Mesenteric fat pad (tissue), 1 donor: Measurements from ENCODE around the gene COLEC11. TPM values are rescaled to one million over a fixed set of nuclear protein-coding genes. Genes with fewer than 3 reads are reported as not detected.
"Not testable (repeated sequence)": the region's sequence is repeated elsewhere in the genome, so short reads cannot be mapped to it uniquely, and the experiment has no call there.

Experiments
- DNase-seq: peaks from one replicate; pipeline ENCODE4 v3.0.0-alpha.2; 2020; ENCODE audit warnings: low spot score
- total RNA-seq: library from RNA; stranded (reverse); fragmentation: NEBNext Ultra II Directional; extraction: Animal tissue kit (Norgen Biotek cat#: 25700); gene quantifications from one replicate; pipeline ENCODE4 v1.2.1, GENCODE V29; 2021
- donor health status: DM: yes; HTN: yes; CAD: no.

COLEC11 gene
- total RNA-seq, 1 donor from 2014 or later, result 5.5 TPM

GRCh38 chr2:3604991-3605961 lies 10.4 kb downstream of the COLEC11 start:
- DNase-seq, result peak; percentile 79

- peak; percentile 85 for DNase-seq
Measured at GRCh38 chr2:3606028-3606369, 11.1 kb downstream of the COLEC11 start.

- peak; percentile 87 for DNase-seq
Measured at GRCh38 chr2:3606370-3607201, 11.7 kb downstream of the COLEC11 start.

DNA sequence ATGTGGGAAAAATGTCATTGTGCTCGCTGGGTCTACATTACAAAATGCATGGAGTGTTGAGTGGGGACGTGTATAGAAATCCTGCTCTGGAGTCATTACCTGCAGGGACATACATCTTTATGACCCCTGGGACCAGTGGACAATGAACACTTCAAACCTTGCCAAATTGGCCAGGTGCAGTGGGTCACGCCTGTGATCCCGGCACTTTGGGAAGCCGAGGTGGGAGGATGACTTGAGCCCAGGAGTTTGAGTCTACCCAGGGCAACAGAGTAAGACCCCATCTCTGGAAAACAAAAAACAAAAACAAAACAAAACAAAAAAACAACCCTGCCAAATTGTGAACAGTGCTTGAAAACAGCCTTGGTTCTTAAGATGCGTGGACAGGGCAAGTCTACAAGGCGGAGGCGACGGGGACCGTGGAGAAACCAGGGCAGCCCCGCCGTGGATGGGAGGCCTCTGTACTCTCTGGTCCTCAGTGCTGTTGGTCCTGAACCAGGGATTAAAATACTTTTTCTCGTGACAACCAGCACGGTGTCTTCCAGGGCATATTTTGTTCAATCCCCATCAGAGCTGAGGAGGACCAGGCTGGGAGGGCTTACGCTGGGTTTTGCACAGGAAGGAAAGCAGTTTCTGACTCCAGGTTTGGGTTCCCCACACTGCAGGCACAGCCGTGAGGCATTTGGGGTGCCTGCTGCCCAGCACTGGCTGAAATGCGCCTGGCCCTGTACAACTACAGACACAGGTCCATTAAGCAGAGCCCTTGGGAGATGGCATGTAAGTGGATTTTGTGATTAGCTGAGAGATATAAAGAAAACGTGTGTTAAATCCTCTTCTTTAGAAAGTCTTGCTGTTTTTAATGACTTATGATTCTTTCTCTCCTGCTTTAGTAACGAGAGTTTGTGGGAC lies 13.7 kb downstream of the COLEC11 start:
- DNase-seq, result peak; percentile 74

GRCh38 chr2:3609279-3609673 lies 14.4 kb downstream of the COLEC11 start:
- DNase-seq, result not testable (repeated sequence)

DNA sequence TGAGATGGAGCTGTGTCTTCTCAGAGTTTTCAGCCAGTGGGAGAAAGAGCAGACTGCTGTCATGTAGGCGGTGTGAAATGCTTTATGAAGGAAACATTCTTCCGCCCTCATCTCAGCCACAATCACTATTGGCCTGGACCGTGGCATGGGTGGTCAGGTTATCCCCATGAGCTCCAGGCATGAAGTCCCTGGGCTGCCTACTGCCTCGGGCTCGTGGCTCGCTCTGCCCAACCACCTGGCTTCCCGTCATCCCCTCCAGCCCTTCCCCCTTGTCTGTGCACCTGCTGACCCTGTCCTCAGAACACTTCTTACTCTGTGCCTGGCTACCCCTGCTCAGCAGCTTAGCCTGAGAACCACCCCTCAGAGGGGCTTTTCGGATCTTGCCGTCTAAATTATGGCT lies 15.5 kb downstream of the COLEC11 start:
- peak; percentile 45 for DNase-seq

DNA sequence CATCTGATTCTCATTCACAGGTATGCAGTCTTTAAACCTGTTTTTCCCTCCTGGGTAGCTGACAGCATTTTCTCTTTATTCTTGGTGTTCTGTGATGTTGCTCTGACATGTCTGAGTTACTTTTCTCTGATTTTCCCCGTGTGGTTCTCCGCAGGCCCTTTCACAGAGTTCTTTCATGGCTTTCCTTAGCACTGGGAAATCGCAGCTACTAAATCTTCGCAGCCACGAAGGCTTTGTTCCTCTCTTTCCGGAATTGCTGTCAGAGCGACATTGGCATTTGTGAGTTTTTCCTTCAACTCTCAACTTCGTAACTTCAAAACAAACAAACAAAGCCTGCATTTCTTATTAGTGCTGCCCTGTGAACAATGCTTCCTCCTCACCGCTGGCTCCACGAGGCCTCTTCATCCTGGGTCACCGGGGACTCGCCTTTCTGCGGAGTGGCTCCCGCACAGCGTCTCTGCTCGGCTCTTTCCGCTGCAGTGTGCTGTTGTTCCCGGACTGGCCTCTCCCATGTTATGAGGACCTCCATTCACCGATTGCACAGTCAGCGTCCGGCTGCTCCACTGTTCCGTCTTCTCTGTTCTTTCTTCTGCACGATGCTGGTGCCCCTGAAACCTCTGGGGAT lies 16.1 kb downstream of the COLEC11 start:
- peak; percentile 41 for DNase-seq

DNA sequence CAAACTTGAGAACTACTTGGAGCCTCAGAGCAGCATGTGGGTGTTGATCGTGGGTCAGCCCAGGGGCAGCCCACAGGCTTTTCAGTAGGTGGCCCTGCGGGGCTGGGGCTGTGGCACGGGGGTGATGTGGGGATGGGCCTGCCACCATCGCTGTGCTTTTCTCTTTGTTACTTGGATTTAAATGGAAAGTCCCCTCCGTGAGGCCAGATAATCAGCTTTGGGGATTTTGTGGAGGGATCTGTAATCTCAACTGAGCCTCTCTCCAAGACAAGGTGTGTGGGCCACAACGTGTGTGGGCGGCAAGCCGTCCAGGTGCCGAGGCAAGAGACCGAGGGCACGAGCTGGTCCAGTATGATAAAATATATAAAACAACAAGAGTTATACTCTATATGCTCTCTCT lies 16.7 kb downstream of the COLEC11 start:
- DNase-seq, result peak; percentile 73

DNA sequence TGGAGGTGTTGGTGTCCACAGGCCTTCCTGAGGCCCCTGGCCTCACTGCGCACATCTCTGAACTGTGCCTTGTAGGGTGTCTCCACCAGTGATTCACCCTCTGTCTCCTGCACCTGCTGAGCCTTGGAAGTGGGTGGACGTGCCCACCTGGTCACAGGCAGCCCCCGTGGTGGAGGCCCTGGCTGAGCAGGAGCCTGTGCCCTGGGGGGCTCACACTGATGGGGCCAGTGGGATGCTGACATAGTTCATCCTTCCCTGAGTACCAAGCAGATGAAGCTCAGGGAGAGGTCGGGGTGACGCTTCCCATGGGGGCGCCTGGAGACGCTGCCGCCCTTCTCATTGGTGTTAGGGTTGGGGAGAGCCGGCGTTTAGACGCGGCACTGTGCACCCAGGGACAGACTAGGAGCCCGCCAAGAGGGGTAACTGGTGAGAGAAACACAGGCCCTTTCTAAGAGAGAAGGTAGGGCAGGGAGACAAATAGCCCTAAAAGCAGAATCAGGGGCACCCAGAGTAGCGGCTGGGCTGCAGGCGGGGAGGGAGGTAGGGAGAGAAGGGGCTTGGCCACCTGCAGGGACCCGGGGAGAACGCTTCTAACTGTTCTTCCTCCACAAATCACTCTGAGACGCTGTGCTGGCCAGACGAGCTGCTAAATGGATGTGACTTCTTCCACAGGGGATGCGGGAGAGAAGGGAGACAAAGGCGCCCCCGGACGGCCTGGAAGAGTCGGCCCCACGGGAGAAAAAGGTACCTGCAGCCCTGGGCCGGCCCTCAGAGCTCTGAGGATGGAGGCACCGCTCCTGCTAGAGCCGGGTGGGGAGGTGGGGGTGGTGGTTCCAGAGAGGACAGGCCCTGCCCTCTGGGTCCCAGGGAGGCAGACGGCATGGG lies 18.0 kb downstream of the COLEC11 start:
- DNase-seq, result peak; percentile 41

GRCh38 chr2:3613524-3613905 lies 18.6 kb downstream of the COLEC11 start:
- DNase-seq, result peak; percentile 86

DNA sequence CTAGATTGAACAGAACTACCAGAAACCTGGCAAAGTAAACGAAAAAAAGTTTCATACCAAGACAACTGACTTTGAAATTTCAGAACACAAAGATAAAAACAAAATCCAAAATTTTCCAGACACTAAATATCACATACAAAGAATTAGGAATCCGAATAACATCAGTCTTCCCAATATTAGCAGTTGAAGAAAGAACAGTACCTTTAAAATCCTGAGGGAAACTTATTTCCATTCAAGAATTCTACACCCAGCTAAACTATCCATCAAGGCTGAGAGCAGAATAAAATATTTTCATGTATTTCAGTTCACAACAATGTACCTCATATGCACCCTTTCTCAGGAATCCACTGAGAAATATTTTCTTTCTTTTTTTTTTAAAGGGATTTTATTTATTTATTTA lies 19.8 kb downstream of the COLEC11 start:
- DNase-seq, result not testable (repeated sequence)

GRCh38 chr2:3615541-3616200 lies 20.8 kb downstream of the COLEC11 start:
- DNase-seq, result peak; percentile 49

- DNase-seq, result peak; percentile 62
Measured at GRCh38 chr2:3616435-3617197, 21.7 kb downstream of the COLEC11 start.

- peak; percentile 81 for DNase-seq
Measured at GRCh38 chr2:3617198-3617890, 22.4 kb downstream of the COLEC11 start.

DNA sequence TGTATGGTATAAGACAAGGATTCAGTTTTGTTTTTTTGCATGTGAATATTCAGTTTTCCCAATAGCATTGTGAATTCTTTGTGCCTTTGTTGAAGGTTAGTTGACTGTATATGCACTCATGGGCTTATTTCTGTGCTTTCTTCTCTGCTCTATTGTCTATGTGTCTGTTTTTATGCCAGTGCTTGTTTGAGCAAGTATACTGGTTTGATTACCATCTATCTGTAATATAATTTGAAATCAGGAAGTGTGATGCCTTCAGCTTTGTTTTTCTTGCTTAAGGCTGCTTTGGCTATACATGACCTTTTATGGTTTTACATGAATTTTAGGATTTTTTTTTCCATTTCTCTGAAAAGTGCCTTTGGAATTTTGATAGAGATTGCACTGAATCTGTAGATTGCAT lies 23.5 kb downstream of the COLEC11 start:
- no peak for DNase-seq

DNA sequence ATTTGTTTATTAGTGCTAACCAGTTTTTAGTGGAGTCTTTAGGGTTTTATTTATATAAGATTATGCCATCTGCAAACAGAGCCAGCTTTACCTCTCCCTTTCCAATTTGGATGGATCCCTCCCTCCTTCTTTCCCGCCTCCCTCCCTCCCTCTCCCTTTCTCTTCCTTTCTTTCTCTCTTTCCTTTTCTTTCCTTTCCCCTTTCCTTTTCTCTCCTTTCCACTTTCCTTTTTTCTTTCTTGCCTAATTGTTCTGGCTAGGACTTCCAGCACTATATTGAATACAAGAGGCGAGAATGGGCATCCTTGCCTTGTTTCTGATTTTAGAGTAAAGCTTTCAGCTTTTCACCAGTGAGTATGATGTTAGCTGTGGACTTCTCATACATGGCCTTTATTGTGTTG lies 24.1 kb downstream of the COLEC11 start:
- DNase-seq, result no peak

DNA sequence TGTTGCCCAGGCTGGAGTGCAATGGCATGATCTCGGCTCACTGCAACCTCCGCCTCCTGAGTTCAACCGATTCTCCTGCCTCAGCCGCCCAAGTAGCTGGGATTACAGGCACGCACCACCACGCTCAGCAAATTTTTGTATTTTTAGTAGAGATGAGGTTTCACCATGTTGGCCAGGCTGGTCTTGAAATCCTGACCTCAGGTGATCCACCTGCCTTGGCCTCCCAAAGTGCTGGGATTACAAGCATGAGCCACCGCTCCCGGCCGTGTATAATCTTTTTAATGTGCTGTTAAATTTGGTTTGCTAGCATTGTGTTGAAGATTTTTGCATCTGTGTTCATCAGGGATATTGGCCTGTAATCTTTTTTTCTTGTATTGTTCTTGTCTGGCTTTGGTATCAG lies 24.7 kb downstream of the COLEC11 start:
- DNase-seq, result peak; percentile 28

- DNase-seq, result no peak
Measured at GRCh38 chr2:3620834-3621233, 25.9 kb downstream of the COLEC11 start.
